ENCODE measurements around the gene OR10G2. TPM values are rescaled to one million over a fixed set of nuclear protein-coding genes. Genes with fewer than 3 reads are reported as not detected.

The OR10G2 gene, protein sequence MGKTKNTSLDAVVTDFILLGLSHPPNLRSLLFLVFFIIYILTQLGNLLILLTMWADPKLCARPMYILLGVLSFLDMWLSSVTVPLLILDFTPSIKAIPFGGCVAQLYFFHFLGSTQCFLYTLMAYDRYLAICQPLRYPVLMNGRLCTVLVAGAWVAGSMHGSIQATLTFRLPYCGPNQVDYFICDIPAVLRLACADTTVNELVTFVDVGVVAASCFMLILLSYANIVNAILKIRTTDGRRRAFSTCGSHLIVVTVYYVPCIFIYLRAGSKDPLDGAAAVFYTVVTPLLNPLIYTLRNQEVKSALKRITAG
- not detected in 2 replicates for total RNA-seq

DNA sequence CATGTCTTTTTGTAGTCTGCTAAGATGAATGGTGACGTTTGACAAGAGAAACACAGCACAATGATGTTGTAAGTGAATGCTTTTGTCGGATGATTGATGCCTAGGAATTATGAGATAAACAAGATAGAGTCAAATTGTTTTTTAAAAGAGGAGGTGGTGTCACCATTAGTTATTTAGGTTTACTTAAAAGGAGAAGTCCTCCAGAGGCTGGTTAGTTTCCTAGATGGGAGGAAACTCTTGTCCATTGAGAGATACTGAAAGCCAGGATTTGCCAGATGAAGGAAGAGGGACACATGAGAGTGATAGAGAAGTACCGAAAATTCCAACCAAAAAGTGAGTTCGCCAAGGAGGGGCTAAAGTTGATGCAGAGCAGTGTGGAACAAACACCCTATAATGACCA is at the start of gene OR10G2:
OR10G2 (minus strand) TSS at position 101 of the 400 bp plus-strand sequence; CDS start at position 3, 98 bp downstream.

DNA sequence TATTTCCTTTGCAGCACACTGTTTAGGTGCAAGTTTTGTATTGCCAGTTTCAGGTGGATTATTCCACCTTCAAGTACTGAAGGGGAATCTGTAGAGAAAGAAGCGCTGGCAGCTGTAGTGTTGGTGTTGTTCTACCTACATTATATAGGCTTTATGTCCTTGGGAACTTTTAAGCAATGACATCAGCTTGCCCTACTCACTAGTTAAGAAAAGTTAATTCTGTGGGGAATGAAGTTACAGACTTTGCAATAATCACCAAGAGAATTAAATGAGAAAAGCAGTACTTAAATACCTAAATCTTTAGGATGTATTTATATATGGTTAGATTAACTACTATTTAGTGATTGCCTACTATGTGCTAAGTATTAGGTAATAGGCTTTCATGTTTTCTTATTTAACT is 39.0 kb upstream of the OR10G2 start, which contains the start of gene OR4E1:
OR4E1 (minus strand) TSS at position 101 of the 400 bp plus-strand sequence. CDS start 2,883 bp downstream, outside the sequence.

GRCh38 chr14:21653331-21653885 is 18.7 kb upstream of the OR10G2 start, which contains the start of gene OR4E2:
Gene OR4E2 (plus strand): TSS chr14:21653835. CDS start chr14:21665083, 11,248 bp downstream.

Other genes starting within 250 kb of the OR10G2 start
- 38.0 and 72.8 TPM in 2 replicates for gene CHD8, start 178.8 kb downstream of the OR10G2 start, total RNA-seq
- gene RAB2B, start 158.0 kb downstream of the OR10G2 start, total RNA-seq: 35.6 and 44.0 TPM in 2 replicates
- 18.1 and 63.0 TPM in 2 replicates for gene TOX4, start 157.7 kb downstream of the OR10G2 start, total RNA-seq
- 63.4 and 67.7 TPM in 2 replicates for gene METTL3, start 123.6 kb downstream of the OR10G2 start, total RNA-seq
- gene SALL2, start 108.6 kb downstream of the OR10G2 start, total RNA-seq: 3.0 and 4.4 TPM in 2 replicates
- not detected in 2 replicates for gene OR10G3, start 54.9 kb downstream of the OR10G2 start, total RNA-seq
- gene OR4E2, start 18.9 kb upstream of the OR10G2 start, total RNA-seq: not detected in 2 replicates
- gene OR4E1, start 38.9 kb upstream of the OR10G2 start, total RNA-seq: not detected in 2 replicates